GM18526 (cell line): ENCODE data around the gene NRF1.

Experiments used
- POLR2A ChIP-seq: IDR thresholded peaks from 3 replicates; pipeline ENCODE4 v1.6.1; 2011; ENCODE audit not compliant: insufficient read length; ENCODE audit errors: extremely low read depth

The NRF1 gene

DNA sequence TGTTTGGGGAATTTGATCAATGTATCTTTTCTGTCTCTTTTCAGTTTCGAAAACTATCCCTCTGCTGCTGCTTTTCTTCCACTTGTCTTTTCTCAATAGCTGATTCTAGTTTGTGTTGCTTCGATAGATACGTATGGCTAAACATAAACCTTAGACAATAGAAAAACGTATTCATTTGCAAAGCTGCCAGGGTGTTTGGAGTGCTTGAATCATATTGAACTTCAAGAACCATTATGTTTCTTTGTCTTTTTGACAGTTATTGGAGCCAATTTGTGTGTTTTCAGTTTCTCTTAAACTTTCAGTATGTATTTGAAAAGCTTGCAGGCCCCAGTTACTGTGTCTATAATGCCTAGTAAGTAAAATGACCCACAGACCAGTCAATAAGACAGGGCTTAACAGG is 25.1 kb downstream of the NRF1 start:
- TF ChIP-seq POLR2A: no peak

DNA sequence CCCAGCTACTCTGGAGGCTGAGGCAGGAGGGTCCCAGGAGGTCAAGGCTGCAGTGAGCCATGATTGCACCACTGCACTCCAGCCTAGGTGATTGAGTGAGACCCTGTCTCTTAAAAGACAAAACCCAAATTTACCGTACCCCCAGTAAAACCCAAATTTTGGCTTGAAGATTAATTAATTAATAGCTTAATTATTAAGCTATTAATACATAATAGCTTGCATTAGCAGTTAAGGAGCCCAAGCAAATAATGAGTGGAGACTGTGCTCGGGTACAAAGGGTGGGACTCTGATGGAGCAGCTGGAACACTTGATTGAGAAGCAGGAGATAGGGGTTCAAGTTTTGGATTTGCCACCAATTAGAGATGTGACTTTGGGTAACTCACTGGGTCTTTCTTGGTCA is 28.9 kb downstream of the NRF1 start:
- TF ChIP-seq POLR2A: no peak

DNA sequence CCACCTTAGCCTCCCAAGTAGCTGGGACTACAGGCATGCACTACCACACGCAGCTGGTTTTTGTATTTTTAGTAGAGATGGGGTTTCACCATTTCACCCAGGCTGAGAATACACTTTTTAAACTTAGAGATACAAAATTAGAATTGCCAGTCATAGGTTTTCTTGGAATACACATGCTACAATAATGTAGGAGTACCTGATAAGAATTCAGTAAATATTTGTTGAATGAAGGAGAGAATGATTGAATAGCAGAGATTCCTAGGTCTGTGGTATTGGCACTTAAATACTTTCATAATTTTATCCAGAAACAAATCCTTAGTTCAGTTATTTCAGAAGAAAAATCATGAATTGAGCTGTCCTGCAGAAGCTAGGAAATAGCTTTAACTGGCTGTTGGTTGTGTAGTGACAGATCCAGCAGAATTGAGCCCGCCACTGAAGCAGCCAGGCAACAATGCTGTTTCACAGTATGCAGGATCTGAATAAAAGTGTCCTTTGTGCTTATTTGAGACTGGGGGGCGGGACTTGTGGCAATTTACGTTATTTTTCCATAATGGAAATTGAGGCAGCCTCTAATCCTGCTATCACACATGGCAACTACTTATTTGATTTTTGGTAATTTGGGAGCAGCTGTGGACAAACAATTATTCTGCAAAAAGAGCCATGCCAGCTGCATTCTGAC is 31.5 kb downstream of the NRF1 start:
- no peak for TF ChIP-seq POLR2A

DNA sequence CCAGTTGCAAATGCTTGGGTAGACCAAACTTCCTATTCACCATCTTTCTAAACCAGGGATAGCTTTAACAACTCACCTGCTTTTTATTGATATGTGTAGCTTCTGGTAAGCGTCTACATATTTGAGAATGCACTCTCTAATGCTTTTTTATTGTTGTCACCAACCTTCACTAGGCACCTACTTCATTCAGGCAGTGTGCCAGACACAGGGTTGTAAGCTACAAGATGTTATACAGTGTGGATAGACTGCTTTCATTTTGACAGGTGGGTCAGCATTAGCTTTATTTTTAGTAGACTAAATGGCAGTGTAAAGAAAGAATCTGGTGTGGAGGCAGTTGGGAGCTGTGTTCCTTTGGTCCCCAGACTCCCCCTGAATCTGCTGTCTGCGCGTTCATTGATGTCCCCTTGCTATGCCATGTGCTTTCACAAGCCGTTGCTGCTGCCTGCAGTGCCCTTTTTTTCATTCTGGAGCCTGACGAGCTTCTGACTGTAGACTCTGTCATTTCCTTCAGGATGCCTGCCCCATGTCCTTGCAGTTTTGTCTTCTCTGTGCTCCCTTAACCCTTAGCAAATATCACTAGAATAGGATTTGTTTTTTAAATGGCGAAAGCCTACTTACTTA is 32.1 kb downstream of the NRF1 start:
- no peak for TF ChIP-seq POLR2A

DNA sequence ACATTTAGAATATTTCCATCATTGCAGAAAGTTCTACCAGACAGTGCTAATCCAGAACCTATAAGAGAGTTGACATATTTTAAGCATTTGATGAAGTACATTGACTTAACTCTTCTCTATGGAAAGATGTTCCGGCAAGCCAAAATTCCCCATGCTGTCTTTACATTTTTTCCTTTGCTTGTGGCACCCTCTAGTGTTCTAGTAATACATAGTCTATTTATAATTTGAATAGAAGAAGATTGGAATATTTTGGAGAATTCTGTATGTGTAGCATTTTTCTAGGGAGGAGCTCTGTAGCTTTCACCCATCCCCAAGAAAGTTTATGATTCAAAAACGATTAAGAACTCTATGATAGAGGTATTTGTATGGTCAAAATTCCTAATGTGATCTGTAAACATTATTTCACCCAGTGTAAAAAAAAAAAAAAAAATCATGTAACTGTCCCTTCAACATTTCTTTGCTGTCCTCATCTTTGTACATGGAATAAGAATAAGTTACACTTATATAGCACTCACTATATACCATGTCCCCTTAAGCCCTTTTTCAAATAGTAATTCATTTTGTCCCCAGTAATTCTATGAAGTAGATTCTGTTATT is 33.2 kb downstream of the NRF1 start:
- TF ChIP-seq POLR2A: no peak

DNA sequence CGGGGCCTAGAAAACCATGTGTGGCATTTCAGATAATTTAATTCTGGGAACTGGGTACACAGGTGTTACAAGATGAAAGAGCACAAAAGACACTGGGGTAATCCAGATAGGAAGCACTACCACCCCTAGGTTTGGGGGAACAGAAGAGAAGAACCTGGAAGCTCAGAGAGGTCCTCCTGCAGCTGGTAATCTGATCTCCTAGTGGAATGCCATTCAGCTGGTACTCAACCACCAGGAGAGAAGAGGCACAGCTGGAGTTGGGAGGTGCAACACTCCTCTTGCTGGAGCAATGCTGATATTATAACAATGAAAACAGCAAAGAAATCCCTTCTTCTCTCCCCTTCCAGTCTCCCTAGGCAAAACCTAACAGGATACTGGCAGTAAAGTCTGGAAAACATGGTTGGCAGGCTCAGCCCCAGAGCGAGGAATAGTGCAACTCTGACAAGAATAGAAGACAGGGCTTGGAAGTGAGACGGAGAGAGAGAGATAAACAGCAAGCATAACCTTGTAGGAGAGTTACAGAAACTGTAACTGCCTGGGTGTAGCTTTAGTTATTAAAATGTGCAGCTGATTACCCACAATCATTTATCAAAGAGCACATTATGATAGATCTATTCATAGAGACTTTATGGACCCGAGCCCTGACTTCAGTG is 35.0 kb downstream of the NRF1 start:
- no peak for TF ChIP-seq POLR2A

DNA sequence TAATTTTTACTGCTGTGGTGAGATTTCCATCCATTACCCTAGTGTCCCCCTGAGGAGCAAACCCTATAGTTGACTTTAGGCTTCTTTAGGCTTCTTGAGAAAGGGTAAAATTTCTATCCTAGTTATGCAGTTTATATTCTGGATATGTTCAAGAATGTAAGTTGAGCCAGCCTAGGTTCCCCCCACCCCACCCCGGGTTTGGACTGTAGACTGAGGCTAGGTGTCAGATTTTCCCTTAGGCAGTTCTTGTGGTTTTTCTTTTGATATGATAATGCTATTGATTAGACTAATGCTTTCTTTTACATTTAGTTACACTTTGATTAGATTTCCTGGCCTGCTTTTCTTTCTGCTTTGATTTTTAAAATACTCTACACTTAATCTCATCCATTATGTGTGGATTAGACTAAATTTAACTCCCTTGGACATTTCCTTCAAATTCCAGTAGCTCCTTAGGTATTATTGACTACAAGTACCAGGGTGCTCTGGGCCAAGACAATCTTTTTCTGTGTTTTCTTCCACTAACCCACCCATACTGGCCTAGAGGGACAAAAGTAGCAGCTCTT is 37.7 kb downstream of the NRF1 start:
- TF ChIP-seq POLR2A: no peak

DNA sequence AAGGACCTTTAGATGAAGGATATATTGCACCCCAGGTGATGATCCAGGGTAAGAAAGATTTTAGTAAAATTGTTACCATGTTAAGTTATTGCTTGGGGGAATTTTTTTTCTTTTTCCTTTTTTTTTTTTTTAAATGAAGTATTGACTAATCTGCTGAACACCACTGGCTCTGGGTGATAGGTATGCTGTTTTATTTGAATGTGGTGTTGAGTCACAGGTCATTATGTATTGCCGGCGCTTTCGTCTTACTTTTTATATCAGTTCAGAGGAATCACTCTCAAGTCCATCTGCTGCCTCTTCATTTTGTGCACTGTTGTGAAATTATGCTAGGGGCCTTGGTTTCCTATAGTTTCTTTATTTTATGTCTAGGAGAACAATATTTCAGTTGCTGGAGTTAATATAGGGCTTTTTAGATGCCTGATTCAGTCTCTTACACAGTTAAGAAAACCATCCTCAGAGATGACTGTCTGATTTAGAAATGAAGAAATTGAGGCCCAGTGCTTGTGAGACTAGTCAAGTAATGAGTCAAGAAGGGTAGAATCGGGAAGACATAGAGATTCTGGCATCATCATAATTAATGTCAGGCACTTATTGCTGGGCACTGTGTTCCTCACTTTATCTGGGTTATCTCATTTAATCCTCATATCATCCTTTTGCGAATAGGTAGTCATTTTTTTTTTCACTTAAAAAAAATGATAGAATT is 38.7 kb downstream of the NRF1 start:
- no peak for TF ChIP-seq POLR2A

DNA sequence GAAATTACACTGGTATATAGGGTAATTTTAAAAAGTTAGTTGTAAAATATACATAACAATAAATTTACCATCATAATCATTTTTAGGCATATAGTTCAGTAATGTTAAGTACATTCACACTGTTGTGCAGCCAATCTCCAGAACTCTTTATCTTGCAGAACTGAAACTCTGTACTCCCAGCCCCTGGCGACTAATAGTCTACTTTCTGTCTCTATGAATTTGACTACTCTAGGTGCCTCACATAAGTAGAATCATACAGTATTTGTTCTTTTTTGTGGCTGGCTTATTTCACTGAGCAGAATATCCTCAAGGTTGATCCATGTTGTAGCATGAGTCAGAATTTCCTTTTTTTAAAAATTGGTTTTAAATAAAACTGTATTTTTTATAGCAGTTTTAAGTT is 41.4 kb downstream of the NRF1 start:
- no peak for TF ChIP-seq POLR2A

DNA sequence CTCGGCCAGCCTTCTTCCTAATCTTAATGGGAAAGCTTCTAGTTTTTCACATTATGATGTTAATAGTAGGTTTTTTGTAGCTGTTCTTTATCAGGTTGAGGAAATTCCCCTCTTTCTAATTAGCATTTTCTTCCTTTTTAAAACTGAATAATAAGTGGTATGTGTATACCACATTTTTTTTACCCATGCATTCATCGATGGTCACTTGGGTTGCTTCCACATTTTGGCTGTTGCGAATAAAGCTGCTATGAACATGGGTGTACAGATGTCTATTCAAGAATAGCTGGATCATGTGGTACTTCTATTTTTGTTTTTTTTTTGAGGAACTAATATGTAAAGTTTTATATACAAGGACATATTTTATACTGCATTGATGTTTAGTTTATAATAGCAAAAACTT is 44.3 kb downstream of the NRF1 start:
- TF ChIP-seq POLR2A: no peak

DNA sequence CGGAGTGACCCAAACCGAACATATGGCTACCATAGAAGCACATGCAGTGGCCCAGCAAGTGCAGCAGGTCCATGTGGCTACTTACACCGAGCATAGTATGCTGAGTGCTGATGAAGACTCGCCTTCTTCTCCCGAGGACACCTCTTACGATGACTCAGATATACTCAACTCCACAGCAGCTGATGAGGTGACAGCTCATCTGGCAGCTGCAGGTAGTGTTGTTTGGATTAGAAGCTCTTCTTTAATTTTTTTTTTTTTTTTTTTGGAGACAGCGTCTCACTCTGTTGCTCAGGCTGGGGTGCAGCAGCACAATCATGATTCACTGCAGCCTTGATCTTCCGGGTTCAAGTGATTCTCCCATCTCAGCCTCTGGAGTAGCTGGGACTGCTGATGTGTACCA is 45.8 kb downstream of the NRF1 start:
- TF ChIP-seq POLR2A: no peak

DNA sequence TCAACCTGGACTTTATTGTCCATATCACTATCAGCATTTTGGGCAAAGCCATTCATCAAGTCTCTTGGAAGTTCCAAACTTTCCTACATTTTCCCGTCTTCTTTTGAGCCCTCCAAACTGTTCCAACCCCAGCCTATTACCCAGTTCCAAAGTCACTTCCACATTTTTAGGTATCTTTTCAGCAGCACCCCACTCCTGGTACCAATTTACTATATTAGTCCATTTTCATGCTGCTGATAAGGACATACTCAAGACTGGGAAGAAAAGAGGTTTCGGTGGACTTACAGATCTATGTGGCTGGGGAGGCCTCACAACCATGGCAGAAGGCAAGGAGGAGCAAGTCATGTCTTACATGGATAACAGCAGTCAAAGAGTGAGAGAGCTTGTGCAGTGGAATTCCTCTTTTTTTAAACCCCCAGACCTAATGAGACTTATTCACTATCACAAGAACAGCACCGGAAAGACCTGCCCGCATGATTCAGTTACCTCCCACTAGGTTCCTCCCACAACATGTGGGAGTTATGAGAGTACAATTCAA is 50.2 kb downstream of the NRF1 start:
- no peak for TF ChIP-seq POLR2A

DNA sequence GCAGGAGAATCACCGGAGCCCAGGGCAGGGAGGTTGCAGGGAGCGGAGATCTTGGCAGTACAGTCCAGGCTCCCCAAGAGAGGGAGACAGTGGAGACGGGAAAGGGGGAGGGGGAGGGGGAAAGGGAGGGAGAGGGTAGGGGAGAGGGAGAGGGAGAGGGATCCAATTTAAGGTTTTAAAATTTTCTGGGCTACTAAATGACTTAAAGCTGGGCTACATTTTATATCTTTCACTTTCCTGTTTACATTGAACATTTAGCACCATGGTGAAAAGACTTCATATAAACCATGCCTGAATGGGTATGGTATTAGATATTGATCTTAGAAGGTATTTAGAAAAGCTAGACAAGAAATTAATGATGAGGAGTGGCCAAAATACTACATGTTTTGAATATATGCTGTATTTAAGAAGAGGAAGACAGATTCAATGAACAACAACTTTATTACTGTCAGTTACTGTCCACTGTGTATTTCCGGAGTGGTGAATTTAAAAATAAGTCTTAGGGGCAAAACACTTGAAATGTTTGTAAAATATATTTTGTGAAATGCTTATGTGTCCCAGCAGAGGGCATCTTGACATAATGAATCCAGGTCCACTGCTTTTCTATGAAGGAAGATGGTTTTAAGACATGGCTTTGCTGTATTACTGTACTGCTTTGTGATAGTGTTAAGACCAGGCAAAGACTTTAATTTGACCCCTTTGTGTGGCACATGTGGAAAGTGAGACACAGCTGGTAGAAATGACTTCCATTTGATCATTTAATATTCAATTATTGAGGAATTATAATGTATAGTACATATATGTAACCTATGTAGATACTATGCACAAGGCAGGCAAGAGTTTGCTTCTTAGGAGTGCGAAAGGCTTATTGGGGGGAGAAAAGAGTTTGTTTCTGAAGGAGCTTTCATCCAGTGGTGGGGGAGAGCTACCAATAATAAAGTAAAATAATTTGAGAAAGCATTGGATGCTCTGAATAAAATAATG is 52.8 kb downstream of the NRF1 start:
- TF ChIP-seq POLR2A: no peak

DNA sequence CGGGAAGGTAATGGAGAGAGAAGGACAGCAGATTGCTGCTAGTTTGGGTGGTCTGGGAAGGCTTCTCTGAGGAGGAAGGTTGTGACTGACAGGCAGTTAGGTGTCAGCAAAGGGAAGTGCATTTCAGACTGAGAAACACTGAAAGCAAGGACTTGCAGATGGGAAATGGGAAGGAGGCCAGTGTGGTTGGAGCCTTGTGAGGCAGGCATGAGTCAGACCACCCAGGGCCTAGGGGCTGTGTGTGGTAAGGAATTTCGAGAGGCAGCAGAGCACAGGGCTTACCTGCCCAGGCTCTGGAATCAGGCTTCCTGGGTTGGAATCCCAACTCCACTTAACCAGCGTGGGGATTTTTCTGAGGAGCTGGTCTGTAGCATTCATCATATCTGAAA is 53.5 kb downstream of the NRF1 start:
- TF ChIP-seq POLR2A: no peak
